Measurements from ENCODE around the gene CCDC142. TPM values are rescaled to one million over a fixed set of nuclear protein-coding genes. Genes with fewer than 3 reads are reported as not detected.
A peak's percentile ranks its signal among the peaks of the same experiment; 100 is the strongest.

Gene CCDC142
- total and polyA plus RNA-seq, 4 donors, result 5.5 to 25.5 (median 13.0) TPM

DNA sequence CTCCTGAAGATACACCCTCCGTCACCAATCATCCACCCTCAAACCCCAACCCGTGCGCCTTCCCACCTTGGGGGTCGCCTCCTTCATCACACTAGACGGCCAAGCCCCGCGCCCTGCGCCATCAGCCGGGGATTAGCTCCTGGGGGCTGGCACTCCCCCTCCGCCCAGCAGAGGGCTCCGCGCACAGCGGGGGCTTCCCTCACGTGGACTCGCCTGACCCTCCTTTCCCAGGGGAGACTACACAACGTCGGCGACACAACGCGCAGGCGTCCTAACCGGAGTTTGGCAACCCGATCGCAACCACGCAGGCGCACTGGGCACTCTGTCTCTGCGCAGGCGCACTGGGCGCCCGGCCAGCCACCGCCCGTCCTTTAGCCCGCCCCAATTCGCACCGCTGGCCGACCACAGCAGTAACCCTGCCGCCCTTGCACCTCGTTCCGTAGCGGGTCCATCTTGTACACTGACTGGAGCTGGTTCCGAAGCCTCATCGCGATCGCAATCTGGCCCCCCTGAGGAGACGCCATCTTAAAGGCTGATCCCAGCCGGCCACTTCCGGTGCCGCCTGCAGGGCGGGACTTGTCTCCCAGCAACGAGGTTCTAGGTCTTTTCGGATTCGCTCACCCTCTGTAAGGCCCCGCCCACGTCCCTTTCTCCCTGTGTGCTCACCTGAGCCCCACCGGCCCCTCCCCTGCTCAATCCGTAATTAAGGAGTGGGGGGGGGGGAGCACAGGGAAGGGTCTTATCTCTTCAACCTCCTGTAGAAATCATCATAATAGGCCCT, 24.5 kb upstream of the CCDC142 start, which contains the start of gene PCGF1:
Gene PCGF1, minus strand, starts transcription at position 551 of the 781 bp plus-strand sequence. Its CDS starts 27 bp downstream, at position 524.
- Histone ChIP-seq H3K9ac (ENCODE audit: insufficient read depth in 1 of 2, low read length in 2 of 2) (peak within 1 kb of the TSS; percentile 8 to 93), H3K27me3 (ENCODE audit: control insufficient read depth in 3 of 3, insufficient read depth in 3 of 3, low read length in 2 of 3) (peaks cover 0 to 63% (median 61%) of the 10 kb centered on the region in 3 donors), H3K4me1 (ENCODE audit: control insufficient read depth in 5 of 5, insufficient read depth in 5 of 5, low read length in 5 of 5) (peaks cover 6 to 29% (median 14%) of the 10 kb centered on the region in 5 donors), H3K9me3 (ENCODE audit: control insufficient read depth in 4 of 4, insufficient read depth in 3 of 4, low read length in 3 of 4) (no peaks in the 10 kb centered on the region), H3K4me3 (peak within 1 kb of the TSS; percentile 74), H3K27ac (ENCODE audit: low read depth in 1 of 2, low read length in 1 of 2) (peak within 1 kb of the TSS; percentile 93 to 98), H3K36me3 (ENCODE audit: control insufficient read depth in 4 of 4, insufficient read depth in 4 of 4, low read length in 4 of 4) (peaks cover 0 to 14% (median 8%) of the 10 kb centered on the region in 4 donors)
- 1% methylated on average over 55 to 56 of the region's 56 CpGs for WGBS, 2 donors
- TF ChIP-seq, protein P1, sequence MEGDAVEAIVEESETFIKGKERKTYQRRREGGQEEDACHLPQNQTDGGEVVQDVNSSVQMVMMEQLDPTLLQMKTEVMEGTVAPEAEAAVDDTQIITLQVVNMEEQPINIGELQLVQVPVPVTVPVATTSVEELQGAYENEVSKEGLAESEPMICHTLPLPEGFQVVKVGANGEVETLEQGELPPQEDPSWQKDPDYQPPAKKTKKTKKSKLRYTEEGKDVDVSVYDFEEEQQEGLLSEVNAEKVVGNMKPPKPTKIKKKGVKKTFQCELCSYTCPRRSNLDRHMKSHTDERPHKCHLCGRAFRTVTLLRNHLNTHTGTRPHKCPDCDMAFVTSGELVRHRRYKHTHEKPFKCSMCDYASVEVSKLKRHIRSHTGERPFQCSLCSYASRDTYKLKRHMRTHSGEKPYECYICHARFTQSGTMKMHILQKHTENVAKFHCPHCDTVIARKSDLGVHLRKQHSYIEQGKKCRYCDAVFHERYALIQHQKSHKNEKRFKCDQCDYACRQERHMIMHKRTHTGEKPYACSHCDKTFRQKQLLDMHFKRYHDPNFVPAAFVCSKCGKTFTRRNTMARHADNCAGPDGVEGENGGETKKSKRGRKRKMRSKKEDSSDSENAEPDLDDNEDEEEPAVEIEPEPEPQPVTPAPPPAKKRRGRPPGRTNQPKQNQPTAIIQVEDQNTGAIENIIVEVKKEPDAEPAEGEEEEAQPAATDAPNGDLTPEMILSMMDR (IDR thresholded peaks at IDR 0.05; ENCODE audit: control extremely low read depth, extremely low read depth), result peak; percentile 1
- peak; percentile 98 to 99 (median 99) for DNase-seq
- ATAC-seq (ENCODE audit: insufficient read depth, low FRiP score), result peak; percentile 90

DNA sequence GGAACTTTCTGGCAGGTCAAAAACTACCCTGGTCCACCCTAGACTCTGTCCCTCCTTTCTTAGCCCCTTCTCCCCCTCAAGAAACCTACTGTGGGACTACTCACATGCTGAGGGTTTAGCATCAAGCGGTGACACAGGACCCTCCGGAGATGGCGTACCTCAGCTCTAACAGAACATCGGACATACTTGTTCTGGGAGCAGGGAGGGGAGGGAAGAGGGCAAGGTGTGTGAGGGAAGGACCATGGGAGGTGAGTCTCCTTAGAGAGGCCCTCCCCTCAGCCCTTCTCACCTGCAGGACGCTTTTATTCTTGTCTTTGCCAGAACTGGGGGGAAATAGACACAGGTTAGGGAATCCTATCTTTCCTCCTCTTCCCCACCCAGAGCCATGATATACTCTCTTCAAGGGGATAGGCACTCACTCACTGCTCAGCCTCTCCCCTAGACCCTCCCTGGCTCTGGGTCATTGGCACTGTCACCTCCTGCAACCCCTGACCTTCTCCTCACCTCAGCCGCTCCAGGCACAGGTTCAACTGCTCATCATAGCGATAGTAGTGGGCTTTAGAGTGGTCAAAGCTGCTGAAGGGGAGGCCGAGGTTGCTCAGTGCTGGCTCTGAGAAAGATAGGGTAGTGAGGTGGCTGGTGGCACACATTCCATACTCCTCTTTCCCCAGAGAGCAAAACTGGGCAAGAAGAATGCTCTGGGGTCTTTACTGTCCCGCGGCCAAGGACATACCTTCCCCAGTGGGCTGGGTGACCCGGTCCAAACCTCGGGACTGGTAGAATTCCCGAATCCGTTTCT, 22.8 kb upstream of the CCDC142 start:
- H3K36me3 ChIP-seq (ENCODE audit: control insufficient read depth in 4 of 4, insufficient read depth in 4 of 4, low read length in 4 of 4), result peaks cover 0 to 14% (median 8%) of the 10 kb centered on the region in 4 donors
- H3K9me3 ChIP-seq (ENCODE audit: control insufficient read depth in 4 of 4, insufficient read depth in 3 of 4, low read length in 3 of 4), result peaks cover 0 to 2% (median 0%) of the 10 kb centered on the region in 4 donors
- no peak for ATAC-seq (ENCODE audit: insufficient read depth, low FRiP score)
- peak overlapping the region in 1 of 2 donors; percentile 26 for H3K27ac ChIP-seq (ENCODE audit: low read depth in 1 of 2, low read length in 1 of 2)
- no peak overlapping the region for H3K9ac ChIP-seq (ENCODE audit: insufficient read depth in 1 of 2, low read length in 2 of 2)
- peaks cover 6 to 31% (median 14%) of the 10 kb centered on the region in 5 donors for H3K4me1 ChIP-seq (ENCODE audit: control insufficient read depth in 5 of 5, insufficient read depth in 5 of 5, low read length in 5 of 5)
- H3K27me3 ChIP-seq (ENCODE audit: control insufficient read depth in 3 of 3, insufficient read depth in 3 of 3, low read length in 2 of 3), result peaks cover 0 to 63% (median 63%) of the 10 kb centered on the region in 3 donors
- TF ChIP-seq, protein P1 (IDR thresholded peaks at IDR 0.05; ENCODE audit: control extremely low read depth, extremely low read depth), result no peak
- no peak for DNase-seq
- H3K4me3 ChIP-seq, result no peak overlapping the region
- 96 to 97% methylated on average over 14 of the region's 14 CpGs for WGBS, 2 donors

DNA sequence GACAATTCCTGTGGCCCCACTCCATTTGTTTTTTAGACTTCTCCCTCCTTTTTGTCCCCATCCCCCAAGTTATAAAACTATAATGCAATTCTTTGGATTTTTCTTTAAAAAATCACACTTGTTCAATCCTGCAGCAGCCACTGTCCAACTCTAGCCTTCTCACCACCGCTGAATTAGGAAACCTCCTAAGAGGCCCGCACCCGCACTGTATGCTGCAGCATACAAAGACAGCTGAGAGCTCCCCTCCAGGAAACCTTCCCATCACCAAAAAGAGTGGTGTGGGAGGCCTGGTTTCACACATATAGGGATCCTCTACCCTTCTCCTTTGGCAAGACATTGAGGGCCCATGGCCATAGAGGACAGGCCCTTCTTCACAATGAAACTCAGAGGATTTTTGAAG, 21.8 kb upstream of the CCDC142 start:
- H3K4me3 ChIP-seq, result no peak overlapping the region
- H3K27me3 ChIP-seq (ENCODE audit: control insufficient read depth in 3 of 3, insufficient read depth in 3 of 3, low read length in 2 of 3), result peaks cover 0 to 63% (median 63%) of the 10 kb centered on the region in 3 donors
- WGBS, 2 donors, result 96 to 97% methylated on average over 3 of the region's 3 CpGs
- H3K36me3 ChIP-seq (ENCODE audit: control insufficient read depth in 4 of 4, insufficient read depth in 4 of 4, low read length in 4 of 4), result peaks cover 0 to 14% (median 8%) of the 10 kb centered on the region in 4 donors
- peaks cover 6 to 32% (median 14%) of the 10 kb centered on the region in 5 donors for H3K4me1 ChIP-seq (ENCODE audit: control insufficient read depth in 5 of 5, insufficient read depth in 5 of 5, low read length in 5 of 5)
- H3K9me3 ChIP-seq (ENCODE audit: control insufficient read depth in 4 of 4, insufficient read depth in 3 of 4, low read length in 3 of 4), result peaks cover 0 to 2% (median 0%) of the 10 kb centered on the region in 4 donors
- DNase-seq (no peak), ATAC-seq (ENCODE audit: insufficient read depth, low FRiP score) (no peak)
- no peak overlapping the region for H3K27ac ChIP-seq (ENCODE audit: low read depth in 1 of 2, low read length in 1 of 2)
- no peak overlapping the region for H3K9ac ChIP-seq (ENCODE audit: insufficient read depth in 1 of 2, low read length in 2 of 2)
- TF ChIP-seq, protein P1 (IDR thresholded peaks at IDR 0.05; ENCODE audit: control extremely low read depth, extremely low read depth), result no peak

Data from lung (tissue), 12 donors.